ENCODE results near the gene PTGER2.
A peak's percentile ranks its signal among the peaks of the same experiment; 100 is the strongest.

Gene PTGER2

GRCh38 chr14:52313903-52314594 is at the start of gene PTGER2:
PTGER2 (plus strand) TSS chr14:52314312; CDS start chr14:52314549, 237 bp downstream.
- DNase-seq (ENCODE audit: low read depth) = peak; percentile 54

- no peak for DNase-seq (ENCODE audit: low read depth)
Measured at GRCh38 chr14:52265253-52265652, 48.9 kb upstream of the PTGER2 start.

- no peak for DNase-seq (ENCODE audit: low read depth)
Measured at GRCh38 chr14:52266179-52266578, 47.9 kb upstream of the PTGER2 start.

GRCh38 chr14:52266782-52267181 is 47.3 kb upstream of the PTGER2 start:
- DNase-seq (ENCODE audit: low read depth) = no peak

- DNase-seq (ENCODE audit: low read depth) = no peak
Measured at GRCh38 chr14:52267501-52268278, 46.4 kb upstream of the PTGER2 start, which contains the start of gene PTGDR. PTGDR (plus strand) TSS chr14:52267698; CDS start chr14:52267815, 117 bp downstream.

- no peak for DNase-seq (ENCODE audit: low read depth)
Measured at GRCh38 chr14:52268279-52269061, 45.6 kb upstream of the PTGER2 start.

- no peak for DNase-seq (ENCODE audit: low read depth)
Measured at GRCh38 chr14:52269100-52269499, 45.0 kb upstream of the PTGER2 start.

- DNase-seq (ENCODE audit: low read depth) = no peak
Measured at GRCh38 chr14:52269982-52270381, 44.1 kb upstream of the PTGER2 start.

- no peak for DNase-seq (ENCODE audit: low read depth)
Measured at GRCh38 chr14:52271538-52271937, 42.6 kb upstream of the PTGER2 start.

- DNase-seq (ENCODE audit: low read depth) = no peak
Measured at GRCh38 chr14:52272375-52272774, 41.7 kb upstream of the PTGER2 start.

GRCh38 chr14:52275372-52275771 is 38.7 kb upstream of the PTGER2 start:
- no peak for DNase-seq (ENCODE audit: low read depth)

GRCh38 chr14:52277552-52277951 is 36.6 kb upstream of the PTGER2 start:
- DNase-seq (ENCODE audit: low read depth) = no peak

- no peak for DNase-seq (ENCODE audit: low read depth)
Measured at GRCh38 chr14:52279408-52279807, 34.7 kb upstream of the PTGER2 start.

GRCh38 chr14:52283099-52283498 is 31.0 kb upstream of the PTGER2 start:
- no peak for DNase-seq (ENCODE audit: low read depth)

- DNase-seq (ENCODE audit: low read depth) = no peak
Measured at GRCh38 chr14:52286661-52287649, 27.2 kb upstream of the PTGER2 start.

GRCh38 chr14:52296378-52296777 is 17.7 kb upstream of the PTGER2 start:
- no peak for DNase-seq (ENCODE audit: low read depth)

- no peak for DNase-seq (ENCODE audit: low read depth)
Measured at GRCh38 chr14:52298795-52299194, 15.3 kb upstream of the PTGER2 start.

- DNase-seq (ENCODE audit: low read depth) = no peak
Measured at GRCh38 chr14:52299692-52300278, 14.3 kb upstream of the PTGER2 start.

GRCh38 chr14:52303236-52303635 is 10.9 kb upstream of the PTGER2 start:
- DNase-seq (ENCODE audit: low read depth) = no peak

- no peak for DNase-seq (ENCODE audit: low read depth)
Measured at GRCh38 chr14:52304248-52304904, 9.7 kb upstream of the PTGER2 start.
